GM19463 (cell line): ENCODE measurements around the gene TLK2.

Experiments
- ATAC-seq: cut with Tn5 transposase; IDR thresholded peaks from one replicate; pipeline ENCODE4 v1.9.1; 2021; ENCODE audit warnings: mild to moderate bottlenecking, moderate library complexity; ENCODE audit not compliant: unreplicated experiment

TLK2 gene

DNA sequence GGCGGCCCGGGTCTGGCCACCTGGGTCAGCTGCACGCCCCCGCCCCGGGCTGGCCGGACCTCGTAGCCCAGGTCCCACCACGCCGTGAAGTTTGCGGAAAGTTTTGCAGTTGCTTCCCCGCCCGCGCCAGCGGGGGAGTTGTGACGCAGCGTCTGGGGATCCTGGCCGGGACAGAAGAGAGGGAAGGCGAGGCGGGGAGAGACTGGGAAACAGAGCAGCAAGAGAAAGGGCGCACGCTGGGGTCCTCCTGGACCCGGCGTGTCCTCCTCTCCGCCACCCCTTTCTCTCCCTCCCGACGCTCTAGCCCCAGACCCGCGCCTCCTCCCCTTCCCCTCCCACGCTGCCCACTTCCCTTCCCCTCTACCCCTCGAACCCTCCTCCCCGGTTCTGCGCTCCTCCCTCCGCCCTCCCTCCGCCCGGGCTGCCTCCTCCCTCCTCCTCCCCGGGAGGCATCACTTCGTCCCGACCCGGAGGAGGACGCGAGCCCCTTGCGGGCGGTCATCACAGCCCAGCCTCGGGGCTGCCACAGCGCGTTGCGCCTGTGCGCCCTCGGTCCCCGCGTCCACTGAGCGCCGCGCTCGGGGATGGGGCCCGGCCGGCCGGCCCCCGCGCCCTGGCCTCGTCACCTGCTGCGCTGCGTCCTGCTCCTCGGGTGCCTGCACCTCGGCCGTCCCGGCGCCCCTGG, 148.7 kb downstream of the TLK2 start, which contains the start of gene MRC2:
TSS of gene MRC2 (plus strand) at position 452 of the 685 bp plus-strand sequence. CDS start at position 585, 133 bp downstream.
- no peak for ATAC-seq

DNA sequence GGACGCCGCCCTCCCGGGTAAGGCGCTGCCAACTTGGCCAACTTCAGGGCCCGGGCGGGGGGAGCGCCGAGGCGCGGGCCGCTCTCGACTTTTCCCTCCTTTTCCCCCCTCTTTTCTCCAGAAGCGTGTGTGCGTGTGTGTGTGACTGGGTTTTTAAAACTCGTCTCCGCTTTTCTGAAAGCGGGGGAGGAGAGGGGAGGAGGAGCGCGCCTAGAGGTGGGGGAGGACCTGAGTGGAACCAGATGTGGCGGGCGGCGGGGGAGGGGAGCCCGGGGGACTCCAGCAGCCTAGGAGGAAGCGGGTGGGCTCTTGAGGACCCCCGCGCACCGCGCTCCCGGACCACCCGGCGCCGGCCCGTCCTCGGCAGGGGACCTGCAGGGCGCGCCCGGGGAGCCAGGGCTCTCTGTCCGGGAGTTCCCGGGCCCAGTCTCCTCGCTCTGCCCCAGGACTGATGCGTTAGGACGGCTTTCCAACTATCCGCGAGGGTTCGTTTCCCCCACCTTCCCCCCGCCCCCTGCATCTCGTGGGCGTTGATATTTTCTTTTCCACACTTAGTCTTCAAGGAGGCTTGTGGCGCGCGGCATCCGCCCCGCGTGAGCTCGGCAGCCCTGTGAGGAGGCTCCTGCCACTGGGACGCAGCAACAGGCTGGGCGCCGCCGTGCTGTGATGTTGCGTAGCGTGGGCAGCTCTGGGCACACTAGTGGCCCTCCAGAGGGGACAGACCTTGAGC, 149.4 kb downstream of the TLK2 start:
- ATAC-seq: no peak

DNA sequence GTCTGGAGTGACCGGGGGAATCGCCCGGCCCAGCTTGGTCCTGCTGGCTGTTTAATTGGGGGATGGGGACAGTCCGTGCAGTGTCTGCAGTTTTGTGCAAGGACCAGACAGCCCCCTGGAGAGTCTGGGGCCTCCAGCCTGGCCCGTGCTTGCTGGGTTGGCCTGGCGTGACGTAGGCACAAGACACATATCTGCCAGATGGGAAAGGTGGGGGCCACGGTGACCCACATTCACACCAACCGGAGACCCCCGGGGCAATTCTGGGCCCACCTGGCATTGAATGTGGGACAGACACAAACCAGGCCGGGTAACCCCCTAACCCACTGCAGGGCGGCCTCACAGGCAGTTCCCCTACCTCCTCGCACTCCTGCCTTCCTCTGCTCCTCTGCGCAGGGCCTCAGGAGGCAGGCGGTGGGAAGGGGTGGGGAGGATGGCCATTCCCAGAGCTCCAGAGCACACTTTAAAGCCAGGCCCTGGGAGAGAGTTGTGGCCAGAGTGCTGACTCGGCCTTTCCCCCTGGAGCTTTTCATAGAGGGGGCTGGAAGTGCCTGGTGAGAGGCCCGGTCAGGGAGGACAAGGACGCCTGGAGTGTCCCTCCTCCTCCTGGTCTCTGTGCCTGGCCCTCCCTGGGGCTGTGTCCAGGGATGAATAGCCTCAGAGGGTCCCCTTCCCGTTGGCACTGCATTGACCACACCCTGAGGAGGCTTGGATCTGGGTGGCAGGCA, 150.4 kb downstream of the TLK2 start:
- ATAC-seq: no peak

DNA sequence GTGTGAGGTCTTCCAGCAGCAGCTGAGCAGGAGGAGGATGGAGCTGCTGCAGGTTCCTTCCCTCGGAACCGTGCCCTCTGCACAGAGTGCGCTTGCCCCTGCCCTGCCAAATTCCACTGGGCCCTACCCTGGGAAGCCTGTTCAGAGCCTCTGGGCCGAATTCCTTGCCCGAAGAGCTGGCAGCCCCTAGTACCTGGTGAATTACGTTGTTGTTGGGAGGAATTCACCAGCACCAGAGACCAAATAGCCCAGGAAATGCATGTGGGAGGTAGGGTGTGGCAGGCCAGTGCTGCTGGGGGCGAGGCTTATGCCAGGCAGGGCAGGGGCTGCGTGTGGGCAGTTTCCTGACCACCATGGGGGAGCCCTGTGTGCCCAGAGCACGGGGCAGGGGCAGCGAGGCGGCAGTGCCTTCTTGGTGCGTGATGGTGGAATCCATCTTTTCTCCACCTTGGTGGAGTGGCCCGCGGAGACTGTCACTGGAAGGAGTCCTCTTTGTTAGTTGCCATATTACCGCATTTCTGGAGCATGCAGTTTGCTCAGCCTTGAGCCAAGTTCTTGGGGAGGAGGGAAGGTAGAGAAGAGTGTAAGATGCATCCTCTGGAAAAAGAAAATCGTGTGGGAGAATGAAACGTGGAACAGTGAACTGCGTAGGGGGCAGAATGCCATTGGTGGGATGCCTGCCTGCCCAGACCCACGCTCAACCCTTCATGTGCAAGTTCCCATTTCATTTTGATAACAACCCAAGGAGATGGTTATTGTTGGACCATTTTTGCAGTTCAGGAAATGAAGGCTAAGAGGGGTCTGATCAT, 151.1 kb downstream of the TLK2 start:
- ATAC-seq: no peak

DNA sequence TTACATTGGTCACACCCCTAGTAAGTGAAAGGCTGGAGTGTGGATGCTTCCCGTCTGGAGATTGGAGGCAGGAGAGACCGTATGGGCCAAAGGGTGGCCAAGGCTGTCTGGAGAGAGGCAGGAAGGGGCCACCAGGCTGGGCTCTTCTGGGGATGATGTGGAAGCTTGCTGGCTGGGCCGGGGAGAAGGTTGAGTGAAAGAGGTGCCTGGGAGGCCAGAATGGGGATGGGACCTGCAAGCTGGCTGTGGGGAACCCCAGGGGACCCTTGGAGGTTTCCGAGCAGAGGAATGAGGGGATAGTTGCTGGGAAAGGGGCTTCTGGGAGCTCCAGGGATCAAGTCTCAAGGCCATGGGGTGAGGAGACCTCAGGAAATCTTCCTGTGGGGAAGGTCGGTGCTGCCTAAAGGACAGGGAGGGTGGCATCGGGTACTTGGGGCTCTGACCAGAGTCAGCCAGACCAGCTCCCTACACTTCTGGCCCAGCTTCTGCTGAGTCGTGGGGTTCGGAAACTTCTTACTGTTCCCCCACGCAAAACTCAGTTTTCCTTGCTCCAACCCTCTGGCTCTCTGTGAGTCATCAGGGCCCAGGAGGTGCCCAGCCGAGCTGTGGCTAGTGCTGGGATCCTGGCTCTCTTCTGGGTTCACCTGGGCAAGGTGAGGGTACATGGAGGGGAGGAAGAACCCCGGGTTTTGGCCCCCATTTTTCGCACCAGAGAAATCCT, 151.9 kb downstream of the TLK2 start:
- no peak for ATAC-seq

DNA sequence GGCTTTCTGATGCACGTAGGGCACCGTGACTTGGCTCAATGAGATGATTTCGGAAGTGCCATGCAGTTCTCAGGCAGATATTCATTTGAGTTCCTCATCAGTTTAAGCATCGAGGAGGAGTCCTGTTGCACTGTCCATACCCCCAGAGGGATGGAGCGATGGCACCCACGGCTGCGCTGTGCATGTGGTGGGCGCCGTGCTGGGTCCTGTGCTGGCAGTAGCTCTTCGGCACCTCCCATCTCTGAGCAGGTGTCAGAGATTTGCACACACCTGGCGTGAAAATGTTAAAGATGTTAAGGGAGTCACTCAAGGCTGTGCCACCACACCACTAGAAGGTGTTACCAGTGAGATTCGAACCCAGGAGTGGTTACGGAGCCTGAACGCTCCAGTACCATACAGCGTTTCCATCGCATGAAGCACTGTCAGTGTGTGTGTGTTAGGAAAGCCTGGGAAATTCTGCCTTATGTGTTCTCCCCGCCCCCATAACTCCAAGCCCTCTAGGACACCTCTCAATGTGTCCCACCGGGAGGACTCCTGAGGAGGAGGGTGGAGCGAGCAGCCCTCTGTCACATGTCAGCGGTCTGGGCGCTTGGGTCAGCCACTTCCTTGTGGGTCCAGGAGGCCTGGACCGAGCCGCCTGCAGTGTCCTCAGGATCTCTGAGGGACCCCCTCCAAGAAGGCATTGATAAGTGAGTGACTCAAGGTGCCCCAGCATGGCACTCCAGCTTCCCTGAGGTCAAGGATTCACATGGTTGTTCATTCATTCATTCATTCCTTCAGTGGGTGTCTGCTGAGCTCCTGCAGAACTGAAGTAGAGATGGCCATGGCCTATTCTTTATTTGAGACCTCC, 152.7 kb downstream of the TLK2 start:
- no peak for ATAC-seq

DNA sequence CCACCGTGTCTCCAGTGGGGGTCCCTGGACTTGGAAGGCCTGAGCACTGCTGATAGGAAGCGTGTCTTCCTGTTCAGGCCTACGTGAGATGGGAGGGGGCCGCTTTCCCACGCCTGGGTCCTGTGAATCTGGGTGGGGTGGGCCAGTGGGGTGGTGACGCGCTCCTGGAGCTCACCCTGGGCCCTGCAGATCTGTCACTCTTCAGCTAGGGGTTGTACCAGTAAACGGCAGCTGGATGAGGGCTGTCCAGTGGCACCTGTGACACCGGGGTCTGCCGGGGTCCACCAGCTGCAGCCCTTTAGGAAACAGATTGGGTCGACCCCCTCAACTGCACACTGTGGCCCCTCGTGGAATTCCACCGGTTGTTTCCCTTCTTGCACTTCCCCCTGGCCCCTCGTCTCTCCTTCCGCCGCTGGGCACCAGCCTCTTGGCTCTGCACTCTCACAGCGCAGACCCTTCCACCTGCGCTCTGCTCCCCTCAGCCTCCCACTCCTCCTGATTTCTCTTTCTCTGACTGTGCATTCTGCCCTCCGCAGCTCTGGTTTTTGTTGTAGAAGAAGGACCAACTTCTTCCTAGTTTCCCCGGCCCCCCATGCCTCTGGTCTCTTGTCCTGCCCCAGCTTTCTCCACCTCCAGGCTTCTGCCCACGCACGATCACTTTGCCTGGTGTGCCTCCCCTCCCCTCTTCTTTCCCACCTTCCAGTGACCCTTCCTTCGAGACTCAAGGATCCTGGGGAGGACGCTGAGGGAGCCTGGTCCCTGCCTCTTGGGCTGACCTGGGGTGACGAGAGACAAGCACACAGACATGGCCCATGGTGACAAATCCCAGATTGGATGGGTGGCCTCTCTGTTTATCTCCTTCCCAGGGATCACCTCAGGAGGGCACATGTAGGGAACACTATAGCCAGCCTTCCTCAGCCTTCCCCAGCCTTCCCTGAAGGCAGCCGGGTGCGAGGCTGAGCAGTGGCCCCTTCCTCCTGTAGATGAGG, 153.6 kb downstream of the TLK2 start:
- ATAC-seq: no peak

DNA sequence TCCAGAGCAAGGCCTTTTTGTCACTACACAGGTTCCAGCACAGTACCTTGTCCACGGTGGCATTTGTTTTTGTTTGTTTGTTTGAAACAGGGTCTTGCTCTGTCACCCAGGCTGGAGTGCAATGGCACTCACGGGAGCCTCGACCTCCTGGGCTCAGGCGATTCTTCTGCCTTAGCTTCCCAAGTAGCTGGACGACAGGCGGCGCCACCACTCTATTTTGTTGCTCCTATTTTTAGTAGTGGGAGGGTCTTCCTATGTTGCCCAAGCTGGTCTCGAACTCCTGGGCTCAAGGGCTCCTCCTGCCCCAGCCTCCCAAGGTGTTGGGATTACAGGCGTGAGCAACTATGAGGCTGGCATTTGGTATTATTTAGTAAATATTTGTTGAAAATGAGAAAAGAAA, 159.2 kb downstream of the TLK2 start:
- ATAC-seq: no peak

DNA sequence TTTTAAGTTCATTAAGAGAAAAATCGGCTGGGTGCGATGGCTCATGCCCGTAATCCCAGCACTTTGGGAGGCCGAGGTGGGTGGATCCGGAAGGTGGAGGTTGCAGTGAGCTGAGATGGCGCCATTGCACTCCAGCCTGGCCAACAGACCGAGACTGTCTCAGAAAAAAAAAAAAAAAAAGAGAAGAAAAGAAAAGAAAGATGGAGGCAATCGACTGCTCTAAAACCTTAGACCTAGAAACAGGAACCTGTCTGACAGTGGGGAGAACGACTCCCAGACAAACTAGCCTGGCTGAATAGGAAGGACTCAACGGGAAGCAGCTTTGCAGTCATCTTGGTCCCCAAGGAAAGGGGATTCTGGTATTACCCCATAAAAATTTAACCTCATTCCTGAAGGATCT, 162.5 kb downstream of the TLK2 start:
- no peak for ATAC-seq

DNA sequence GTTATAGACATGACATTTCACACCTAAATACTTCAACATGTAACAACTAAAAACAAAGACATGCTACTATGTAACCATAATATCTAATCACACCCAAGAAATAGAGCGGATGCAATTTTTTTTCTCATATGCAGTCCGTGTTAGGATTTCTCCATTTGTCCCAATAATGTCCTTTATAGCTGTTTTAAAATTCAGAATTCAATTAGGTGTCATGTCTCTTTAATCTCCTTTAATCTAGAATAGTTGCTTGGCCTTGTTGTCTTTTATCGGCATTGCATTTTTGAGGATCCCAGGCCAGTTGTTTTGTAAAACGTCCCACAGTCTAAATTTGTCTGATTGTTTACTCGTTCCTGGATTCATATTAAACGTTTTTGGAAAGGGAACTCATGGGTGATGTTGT, 163.3 kb downstream of the TLK2 start:
- no peak for ATAC-seq

DNA sequence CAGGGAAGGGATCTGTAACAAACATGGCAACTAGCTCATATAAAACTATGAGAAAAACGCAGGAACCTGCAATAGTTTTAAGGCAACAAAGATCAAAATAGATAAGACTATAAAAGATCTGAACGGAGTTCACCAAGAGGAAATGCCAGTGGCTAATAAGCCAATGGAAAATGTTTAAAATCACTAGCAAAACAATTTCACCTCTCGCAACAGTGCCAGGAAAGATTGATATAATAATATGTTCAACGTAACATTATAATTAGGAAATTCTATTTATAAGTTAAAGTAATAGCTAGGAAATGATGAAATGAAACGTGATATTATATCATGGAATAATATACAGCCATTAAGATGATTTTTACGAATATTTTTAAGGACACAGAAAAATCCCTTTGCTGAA, 164.9 kb downstream of the TLK2 start:
- ATAC-seq: no peak

DNA sequence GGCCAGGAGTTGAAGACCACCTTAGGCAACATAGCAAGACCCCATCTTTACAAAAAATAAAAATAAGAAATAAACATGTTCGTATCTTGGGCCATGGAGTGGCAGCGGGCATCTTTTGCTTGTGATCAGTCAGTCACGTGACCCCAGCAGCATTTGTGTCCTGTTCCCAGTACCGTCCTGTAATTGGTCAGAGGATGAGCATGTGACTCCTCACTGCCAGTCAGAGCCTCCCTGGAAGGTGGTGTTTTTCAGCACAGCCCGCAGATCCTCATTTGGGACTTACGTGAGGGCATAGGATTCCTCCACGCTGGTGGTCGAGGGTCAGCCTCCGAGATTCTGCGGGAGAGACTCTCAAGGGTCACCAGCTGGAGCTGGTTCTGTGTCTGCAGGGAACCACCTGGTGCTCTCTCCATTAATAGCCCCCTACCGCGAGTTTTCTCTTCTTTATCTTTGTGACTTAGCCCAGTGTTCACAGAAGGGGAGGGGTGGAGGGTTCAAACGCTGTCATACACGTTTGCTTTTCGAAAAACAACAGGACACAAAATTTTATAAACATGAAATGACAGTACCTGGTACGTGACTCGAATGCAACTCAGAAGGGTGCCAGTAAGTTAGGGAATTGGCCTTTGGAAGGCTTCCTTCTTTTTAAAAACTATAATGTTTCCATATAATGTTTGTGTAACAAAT, 166.0 kb downstream of the TLK2 start:
- ATAC-seq: no peak

DNA sequence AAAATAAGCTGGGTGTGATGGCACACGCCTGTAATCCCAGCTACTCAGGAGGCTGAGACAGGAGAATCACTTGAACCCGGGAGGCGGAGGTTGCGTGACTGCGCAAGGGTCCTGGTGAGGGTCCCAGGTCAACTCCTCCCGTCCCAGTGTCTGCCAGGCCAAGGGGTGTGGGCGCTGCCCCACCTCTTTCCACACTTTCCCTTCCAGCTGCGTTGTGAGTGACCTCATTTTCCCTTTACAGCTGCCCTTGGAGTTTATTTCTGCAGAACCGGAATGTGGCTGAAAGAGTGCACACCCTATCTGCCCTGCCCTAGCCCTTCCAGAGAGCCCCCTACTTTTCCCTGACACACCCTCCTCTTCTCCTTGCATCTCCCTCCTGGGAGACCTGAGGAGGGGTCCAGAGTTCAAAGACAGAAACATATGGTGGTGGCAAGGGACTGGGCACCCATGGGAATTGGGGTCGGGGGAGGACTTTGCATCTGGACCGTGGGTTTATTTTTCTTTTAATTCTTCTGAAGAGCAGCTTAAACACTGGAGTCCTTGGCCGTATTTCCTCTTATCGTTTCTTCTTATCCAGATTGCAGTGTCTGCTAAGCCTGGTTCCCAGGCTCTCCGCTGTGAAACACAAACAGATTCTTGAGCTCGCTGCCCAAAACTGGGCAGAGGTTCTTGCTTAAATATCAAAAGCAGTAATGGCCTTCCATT, 169.8 kb downstream of the TLK2 start:
- ATAC-seq: no peak

DNA sequence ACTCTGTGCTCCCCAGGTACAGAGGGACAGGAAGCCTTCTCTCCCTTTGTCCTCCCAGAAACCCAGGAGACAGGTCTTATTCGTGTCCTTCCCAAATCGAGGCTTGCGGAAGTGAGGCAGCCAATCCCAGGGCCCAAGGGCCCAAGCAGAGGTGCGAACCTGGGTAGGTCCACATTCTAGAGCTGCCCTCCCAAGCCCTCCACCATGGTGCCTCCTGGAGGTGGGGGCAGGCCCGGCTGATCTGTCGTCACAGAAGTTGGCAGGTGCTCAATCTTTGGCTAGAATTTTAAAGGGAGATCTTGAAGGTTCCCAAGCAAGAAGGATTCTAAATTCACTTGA, 170.3 kb downstream of the TLK2 start:
- no peak for ATAC-seq

DNA sequence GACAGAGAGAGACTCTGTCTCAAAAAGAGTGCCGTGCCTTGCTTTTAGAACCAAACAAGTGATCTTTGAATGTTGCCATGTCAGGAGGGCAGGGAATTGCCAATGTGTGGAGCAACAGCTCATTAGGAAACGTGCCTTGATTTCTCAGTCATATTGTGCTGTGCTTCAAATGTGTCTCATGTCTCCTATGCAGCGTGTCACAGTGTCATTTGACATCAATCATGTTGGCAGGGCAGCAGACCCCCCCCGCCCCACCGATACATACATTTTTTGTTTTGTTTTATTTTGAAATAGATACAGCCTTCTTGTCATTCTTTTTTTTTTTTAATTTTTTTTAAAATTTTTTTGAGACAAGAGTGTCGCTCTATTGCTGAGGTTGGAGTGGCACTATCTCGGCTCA, 170.9 kb downstream of the TLK2 start:
- no peak for ATAC-seq

DNA sequence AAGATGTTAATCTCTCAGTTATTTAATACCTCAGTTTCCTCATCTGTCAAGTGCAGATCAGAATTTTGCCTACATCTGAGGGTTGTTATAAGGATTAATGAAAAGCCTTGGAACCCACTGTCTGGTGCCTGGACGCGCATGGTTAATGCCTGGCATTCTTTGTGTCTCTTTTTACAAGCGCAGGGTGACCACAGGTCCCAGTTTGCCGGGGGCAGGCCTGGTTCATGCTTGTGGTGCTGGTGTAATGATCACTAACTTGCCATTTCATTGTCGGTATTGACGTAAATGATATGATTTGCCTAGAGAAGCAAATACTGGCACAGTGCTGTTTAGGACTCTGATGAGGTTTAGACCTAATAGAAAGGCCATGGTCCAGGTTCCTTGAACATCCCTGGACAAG, 172.0 kb downstream of the TLK2 start:
- no peak for ATAC-seq

DNA sequence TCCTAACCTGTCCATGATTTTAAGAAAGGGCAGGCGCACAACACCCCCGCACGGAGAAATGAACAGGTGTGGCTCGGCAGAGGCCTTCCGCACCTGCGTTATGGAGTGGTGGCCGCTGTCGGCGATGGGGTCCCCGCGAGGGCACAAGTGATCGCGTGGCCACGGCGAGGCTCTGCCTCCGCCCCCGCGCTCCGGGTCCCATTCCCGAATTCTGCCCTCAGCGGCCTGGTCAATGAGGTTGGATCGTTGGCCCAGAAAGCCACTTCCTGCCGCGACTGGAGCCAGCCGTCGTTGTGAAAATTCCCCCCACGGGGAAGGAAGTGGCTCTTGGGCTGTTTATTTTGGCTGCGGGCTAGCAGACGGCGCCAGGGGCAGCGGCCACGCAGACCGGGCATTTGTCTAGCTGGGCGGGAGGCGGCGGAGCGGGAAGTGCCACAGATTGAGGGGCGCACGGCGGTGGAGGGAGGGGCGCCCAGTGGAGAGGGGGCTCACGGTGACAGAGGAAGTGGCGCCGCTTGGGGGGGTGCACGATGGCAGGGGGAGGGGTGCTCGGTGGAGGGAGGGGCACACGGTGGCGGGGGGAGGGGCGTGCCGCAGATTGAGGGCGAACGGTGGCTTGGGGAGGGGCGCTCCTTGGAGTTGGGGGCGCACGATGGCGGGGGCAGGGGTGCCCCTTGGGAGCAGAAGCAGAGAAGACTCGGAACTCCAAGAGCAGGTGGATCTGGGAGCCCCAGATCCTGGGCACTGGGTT, 173.8 kb downstream of the TLK2 start:
- ATAC-seq: no peak
